Amygdala (tissue), 56 donors: ENCODE data around the gene EMC10.

Experiments used
- DNase-seq, 56 donors: peaks; one replicate each; lab custom pipeline; 2025; lab: John Stamatoyannopoulos, UW

Gene EMC10

GRCh38 chr19:50536662-50537305 lies 60.5 kb downstream of the EMC10 start:
- no peak for DNase-seq

GRCh38 chr19:50537306-50537685 lies 61.0 kb downstream of the EMC10 start:
- peak in 1 of 56 donors; percentile 47 for DNase-seq

- peak in 55 of 56 donors; percentile 21 to 96 (median 74) for DNase-seq
Observed at GRCh38 chr19:50537769-50538230, 61.5 kb downstream of the EMC10 start.
